ENCODE data around the gene EVA1A.

The EVA1A gene

DNA sequence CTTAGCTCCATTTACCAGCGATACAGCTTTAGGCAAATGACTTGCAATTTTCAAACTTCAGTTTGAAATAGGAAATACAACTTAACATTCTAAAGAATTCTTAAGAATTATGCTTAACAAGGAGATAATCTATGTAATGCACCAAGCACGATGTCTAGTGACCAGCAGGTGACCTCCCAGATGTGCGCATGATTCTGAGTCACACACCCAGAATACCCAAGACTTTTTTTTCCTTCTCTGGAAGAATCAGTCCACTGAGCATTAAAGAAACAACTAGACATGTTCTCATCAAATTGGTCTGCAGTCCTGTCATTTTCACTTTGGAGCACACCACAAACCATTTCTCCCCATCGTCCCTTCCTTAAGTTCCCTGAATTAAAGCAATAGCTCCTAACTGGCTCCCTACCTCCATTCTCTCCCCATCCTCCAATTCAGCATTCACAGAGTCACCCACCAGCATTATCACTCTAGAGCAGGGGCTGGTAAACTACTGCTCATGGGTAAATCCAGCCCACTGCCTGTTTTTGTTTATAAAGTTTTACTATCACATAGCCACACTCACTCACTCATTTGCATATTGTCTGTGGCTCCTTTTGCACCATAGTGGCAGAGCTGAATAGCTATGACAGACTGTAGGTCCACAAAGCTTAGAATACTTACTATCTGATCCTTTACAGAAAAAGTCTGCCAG, 13.2 kb downstream of the EVA1A start:
- TF ChIP-seq, protein P1, sequence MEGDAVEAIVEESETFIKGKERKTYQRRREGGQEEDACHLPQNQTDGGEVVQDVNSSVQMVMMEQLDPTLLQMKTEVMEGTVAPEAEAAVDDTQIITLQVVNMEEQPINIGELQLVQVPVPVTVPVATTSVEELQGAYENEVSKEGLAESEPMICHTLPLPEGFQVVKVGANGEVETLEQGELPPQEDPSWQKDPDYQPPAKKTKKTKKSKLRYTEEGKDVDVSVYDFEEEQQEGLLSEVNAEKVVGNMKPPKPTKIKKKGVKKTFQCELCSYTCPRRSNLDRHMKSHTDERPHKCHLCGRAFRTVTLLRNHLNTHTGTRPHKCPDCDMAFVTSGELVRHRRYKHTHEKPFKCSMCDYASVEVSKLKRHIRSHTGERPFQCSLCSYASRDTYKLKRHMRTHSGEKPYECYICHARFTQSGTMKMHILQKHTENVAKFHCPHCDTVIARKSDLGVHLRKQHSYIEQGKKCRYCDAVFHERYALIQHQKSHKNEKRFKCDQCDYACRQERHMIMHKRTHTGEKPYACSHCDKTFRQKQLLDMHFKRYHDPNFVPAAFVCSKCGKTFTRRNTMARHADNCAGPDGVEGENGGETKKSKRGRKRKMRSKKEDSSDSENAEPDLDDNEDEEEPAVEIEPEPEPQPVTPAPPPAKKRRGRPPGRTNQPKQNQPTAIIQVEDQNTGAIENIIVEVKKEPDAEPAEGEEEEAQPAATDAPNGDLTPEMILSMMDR (IDR thresholded peaks at IDR 0.05; ENCODE audit: extremely low read depth, missing control alignments), result no peak
- DNase-seq (ENCODE audit: low spot score), result no peak

- TF ChIP-seq, protein P1 (IDR thresholded peaks at IDR 0.05; ENCODE audit: extremely low read depth, missing control alignments), result no peak
- DNase-seq (ENCODE audit: low spot score), result no peak
Measured at GRCh38 chr2:75545922-75546321, 14.8 kb downstream of the EVA1A start.

GRCh38 chr2:75545387-75545786, 15.4 kb downstream of the EVA1A start:
- DNase-seq (ENCODE audit: low spot score), result no peak
- TF ChIP-seq, protein P1 (IDR thresholded peaks at IDR 0.05; ENCODE audit: extremely low read depth, missing control alignments), result no peak

DNA sequence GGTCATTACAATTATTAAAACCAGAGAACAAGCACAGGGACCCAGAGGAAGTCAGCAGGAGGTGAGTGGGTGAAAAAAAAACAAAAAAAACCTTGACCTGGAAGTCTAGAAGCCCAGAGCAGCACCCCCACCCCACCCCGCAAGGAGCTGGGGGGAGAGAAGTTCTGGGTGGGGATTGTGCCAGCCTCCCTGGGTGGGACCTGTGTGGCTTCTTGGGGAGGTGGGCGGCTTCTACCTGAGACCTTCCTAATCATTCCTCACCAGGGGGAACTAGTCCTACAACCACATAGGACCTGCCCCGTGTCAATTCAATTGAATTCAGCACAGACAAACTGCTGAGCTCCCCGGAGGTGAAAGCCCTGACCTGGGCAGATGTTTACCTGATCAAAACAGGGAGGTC, 17.3 kb downstream of the EVA1A start:
- no peak for DNase-seq (ENCODE audit: low spot score)
- TF ChIP-seq, protein P1 (IDR thresholded peaks at IDR 0.05; ENCODE audit: extremely low read depth, missing control alignments), result no peak

DNA sequence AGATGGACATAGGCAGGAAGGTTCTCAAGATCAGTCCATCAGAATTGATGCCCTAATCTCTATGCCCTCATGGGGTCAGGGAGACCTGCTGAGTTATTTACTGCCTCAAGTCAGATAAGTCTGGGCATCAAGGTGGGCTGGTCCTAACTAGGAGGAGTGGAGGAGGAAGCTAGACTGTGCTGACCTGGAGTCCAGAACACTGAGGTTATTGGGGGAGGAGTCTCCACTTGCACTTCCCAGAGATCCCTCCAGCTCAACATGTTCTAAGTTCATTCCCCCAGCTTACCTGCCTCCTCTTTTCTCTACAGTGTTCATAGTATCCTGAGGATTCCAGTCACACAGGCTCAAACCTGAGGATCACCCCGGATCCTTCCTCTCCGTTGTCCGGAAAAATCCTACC, 19.3 kb downstream of the EVA1A start:
- DNase-seq (ENCODE audit: low spot score), result no peak
- TF ChIP-seq, protein P1 (IDR thresholded peaks at IDR 0.05; ENCODE audit: extremely low read depth, missing control alignments), result no peak

DNA sequence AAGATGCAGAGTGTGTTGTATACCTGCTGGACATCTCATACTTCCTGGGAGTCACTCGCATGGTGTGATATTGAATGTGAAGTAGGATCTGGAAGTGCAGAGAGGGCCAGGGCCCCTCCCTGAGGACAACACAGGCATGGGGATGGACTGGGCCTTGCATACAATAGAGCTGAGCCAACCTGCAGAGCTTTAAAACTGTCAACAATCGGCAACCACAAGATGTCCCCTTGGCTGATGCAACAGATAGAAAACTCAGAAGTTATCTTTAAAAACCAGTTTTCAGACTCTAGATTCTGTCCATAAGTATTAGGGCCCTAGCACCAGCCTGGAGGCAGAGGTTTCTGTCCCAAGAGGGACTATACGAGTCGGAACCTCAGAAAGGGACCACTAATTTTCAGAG, 19.7 kb downstream of the EVA1A start:
- no peak for DNase-seq (ENCODE audit: low spot score)
- TF ChIP-seq, protein P1 (IDR thresholded peaks at IDR 0.05; ENCODE audit: extremely low read depth, missing control alignments), result no peak

DNA sequence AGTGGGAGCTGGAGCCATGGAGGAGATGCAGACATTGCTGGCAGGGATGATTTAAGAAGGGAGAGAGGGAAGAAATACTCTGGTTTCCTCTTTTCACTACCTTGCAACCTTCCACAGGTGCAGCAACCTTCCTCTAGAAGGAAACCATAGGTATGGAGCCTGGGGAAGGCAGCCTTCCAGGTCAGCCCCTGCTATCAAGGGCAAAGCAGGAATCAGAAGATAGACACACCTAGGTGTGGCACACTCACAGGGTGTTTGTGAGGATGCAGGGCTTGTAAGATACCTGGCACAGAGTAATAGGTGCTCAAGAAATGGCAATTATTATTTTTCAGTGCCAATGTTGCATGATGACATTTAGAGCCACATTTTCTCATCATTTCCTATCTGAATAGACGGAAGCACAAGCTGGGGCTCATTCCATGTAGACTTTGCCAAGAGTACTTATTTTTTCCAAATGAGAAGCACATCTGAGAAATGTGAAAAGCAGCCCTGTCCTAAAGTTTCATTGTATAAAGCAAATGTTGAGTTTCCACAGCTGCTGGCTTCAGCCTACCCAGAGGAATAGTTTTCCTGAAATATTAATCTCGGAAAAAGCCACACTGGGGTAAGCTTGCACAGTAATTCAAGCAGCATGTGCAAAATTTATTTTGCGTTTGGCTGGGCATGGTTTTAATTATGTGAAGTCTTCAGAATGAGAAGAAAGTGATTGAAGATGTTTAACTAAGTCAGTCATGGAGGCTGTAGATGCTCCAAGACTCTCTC, 20.6 kb downstream of the EVA1A start:
- TF ChIP-seq, protein P1 (IDR thresholded peaks at IDR 0.05; ENCODE audit: extremely low read depth, missing control alignments), result no peak
- DNase-seq (ENCODE audit: low spot score), result no peak

Data from GM20000 (cell line).